SKM-1 treated with dmso at 0.1 percent for 144 hours (cell line): ENCODE results near the gene SENP8.
A peak's percentile ranks its signal among the peaks of the same experiment; 100 is the strongest.
"Not testable (repeated sequence)": the region's sequence is repeated elsewhere in the genome, so short reads cannot be mapped to it uniquely, and the experiment has no call there.

Experiments used
- DNase-seq: peaks from one replicate; lab custom pipeline; 2025; ENCODE audit not compliant: unreplicated experiment; lab: John Stamatoyannopoulos, UW

SENP8 gene

GRCh38 chr15:72118017-72118978 is at the start of gene SENP8, which contains the start of gene MYO9A:
TSS of gene SENP8 (plus strand) at chr15:72118403. CDS start at chr15:72139624, 21,221 bp downstream.
TSS of gene MYO9A (minus strand) at chr15:72118150. CDS start at chr15:72046563, 71,587 bp downstream.
- DNase-seq: peak; percentile 99

GRCh38 chr15:72068856-72069255 is 49.3 kb upstream of the SENP8 start:
- DNase-seq: no peak

GRCh38 chr15:72070817-72071447 is 47.3 kb upstream of the SENP8 start:
- DNase-seq: no peak

GRCh38 chr15:72071448-72071825 is 46.8 kb upstream of the SENP8 start:
- DNase-seq: not testable (repeated sequence)

GRCh38 chr15:72074335-72075060 is 43.7 kb upstream of the SENP8 start:
- DNase-seq: no peak

GRCh38 chr15:72077950-72078349 is 40.3 kb upstream of the SENP8 start:
- no peak for DNase-seq

- no peak for DNase-seq
Measured at GRCh38 chr15:72078887-72079286, 39.3 kb upstream of the SENP8 start.

GRCh38 chr15:72082176-72082575 is 36.0 kb upstream of the SENP8 start:
- no peak for DNase-seq

GRCh38 chr15:72086010-72086697 is 32.0 kb upstream of the SENP8 start:
- no peak for DNase-seq

GRCh38 chr15:72086920-72087648 is 31.1 kb upstream of the SENP8 start:
- no peak for DNase-seq

GRCh38 chr15:72092006-72092405 is 26.2 kb upstream of the SENP8 start:
- DNase-seq: no peak

GRCh38 chr15:72092691-72093090 is 25.5 kb upstream of the SENP8 start:
- DNase-seq: no peak

GRCh38 chr15:72096796-72097195 is 21.4 kb upstream of the SENP8 start:
- no peak for DNase-seq

- no peak for DNase-seq
Measured at GRCh38 chr15:72098040-72098439, 20.2 kb upstream of the SENP8 start.

GRCh38 chr15:72099155-72099554 is 19.0 kb upstream of the SENP8 start:
- no peak for DNase-seq

- not testable (repeated sequence) for DNase-seq
Measured at GRCh38 chr15:72100551-72100950, 17.7 kb upstream of the SENP8 start.

GRCh38 chr15:72105111-72105510 is 13.1 kb upstream of the SENP8 start:
- no peak for DNase-seq

- no peak for DNase-seq
Measured at GRCh38 chr15:72106068-72106467, 12.1 kb upstream of the SENP8 start.

GRCh38 chr15:72110355-72110754 is 7.8 kb upstream of the SENP8 start:
- DNase-seq: no peak

GRCh38 chr15:72112116-72112515 is 6.1 kb upstream of the SENP8 start:
- no peak for DNase-seq
